Calu3 (cell line): ENCODE measurements around the gene PPIL1. TPM values are rescaled to one million over a fixed set of nuclear protein-coding genes. Genes with fewer than 3 reads are reported as not detected.
A peak's percentile ranks its signal among the peaks of the same experiment; 100 is the strongest.

Source experiments
- BruUV-seq: library from RNA; stranded (reverse); fragments of 400-500 nt; replicated peaks from 2 replicates; lab custom pipeline; 2021; lab: Mats Ljungman, UMichigan
- CTCF ChIA-PET: fragments of 300-600 bp; sonication (Branson Sonifier 250); formaldehyde crosslinking; loops from one replicate; lab custom pipeline; 2022; ENCODE audit warnings: antibody characterized with exemption; lab: Charles Lee
- DNase-seq: peaks from one replicate; pipeline ENCODE4 v3.0.0; 2022
- H3K27ac Mint-ChIP-seq: one replicate; pipeline ENCODE4 v1.8.0; 2022; ENCODE audit warnings: mixed read lengths; ENCODE audit not compliant: unreplicated experiment
- H3K27me3 Mint-ChIP-seq: one replicate; pipeline ENCODE4 v1.8.0; 2022; ENCODE audit warnings: mixed read lengths; ENCODE audit not compliant: unreplicated experiment
- H3K36me3 Mint-ChIP-seq: one replicate; pipeline ENCODE4 v1.8.0; 2022; ENCODE audit warnings: mild to moderate bottlenecking, moderate library complexity, mixed read lengths; ENCODE audit not compliant: insufficient read depth, unreplicated experiment
- H3K4me1 Mint-ChIP-seq: one replicate; pipeline ENCODE4 v1.8.0; 2022; ENCODE audit warnings: mild to moderate bottlenecking, low read depth, mixed read lengths; ENCODE audit not compliant: unreplicated experiment
- H3K4me3 Mint-ChIP-seq: one replicate; pipeline ENCODE4 v1.8.0; 2022; ENCODE audit warnings: mild to moderate bottlenecking, low read depth, moderate library complexity, mixed read lengths; ENCODE audit not compliant: unreplicated experiment
- H3K9me3 Mint-ChIP-seq: one replicate; pipeline ENCODE4 v1.8.0; 2022; ENCODE audit warnings: low read depth, mixed read lengths; ENCODE audit not compliant: unreplicated experiment
- intact Hi-C: fragments of 100-400 bp; cut with micrococcal nuclease; formaldehyde crosslinking; loops from one replicate; pipeline ENCODE4 v1.10.0; 2022; ENCODE audit not compliant: unreplicated experiment
- total RNA-seq: library from RNA; stranded (reverse); gene quantifications from 2 replicates; pipeline ENCODE4 v1.2.3, GENCODE V29; 2022
- TF ChIP-seq, protein P1 (sequence below): fragments of 200-600 bp; IDR thresholded peaks from one replicate; pipeline ENCODE4 v1.8.0; 2022; ENCODE audit warnings: antibody characterized with exemption; ENCODE audit not compliant: unreplicated experiment

The PPIL1 gene
- total RNA-seq, 1 experiment from 2014 or later: 64.4 TPM

- H3K27ac Mint-ChIP-seq: peak overlapping the region; percentile 99
- peaks cover 27% of the 10 kb centered on the region for H3K4me1 Mint-ChIP-seq
- peak; percentile 40 for DNase-seq
- H3K9me3 Mint-ChIP-seq: no peaks in the 10 kb centered on the region
- BruUV-seq: TSS peak; percentile 54
- H3K27me3 Mint-ChIP-seq: no peaks in the 10 kb centered on the region
- peaks cover 45% of the 10 kb centered on the region for H3K36me3 Mint-ChIP-seq
- peak overlapping the region; percentile 91 for H3K4me3 Mint-ChIP-seq
- TF ChIP-seq, protein P1, sequence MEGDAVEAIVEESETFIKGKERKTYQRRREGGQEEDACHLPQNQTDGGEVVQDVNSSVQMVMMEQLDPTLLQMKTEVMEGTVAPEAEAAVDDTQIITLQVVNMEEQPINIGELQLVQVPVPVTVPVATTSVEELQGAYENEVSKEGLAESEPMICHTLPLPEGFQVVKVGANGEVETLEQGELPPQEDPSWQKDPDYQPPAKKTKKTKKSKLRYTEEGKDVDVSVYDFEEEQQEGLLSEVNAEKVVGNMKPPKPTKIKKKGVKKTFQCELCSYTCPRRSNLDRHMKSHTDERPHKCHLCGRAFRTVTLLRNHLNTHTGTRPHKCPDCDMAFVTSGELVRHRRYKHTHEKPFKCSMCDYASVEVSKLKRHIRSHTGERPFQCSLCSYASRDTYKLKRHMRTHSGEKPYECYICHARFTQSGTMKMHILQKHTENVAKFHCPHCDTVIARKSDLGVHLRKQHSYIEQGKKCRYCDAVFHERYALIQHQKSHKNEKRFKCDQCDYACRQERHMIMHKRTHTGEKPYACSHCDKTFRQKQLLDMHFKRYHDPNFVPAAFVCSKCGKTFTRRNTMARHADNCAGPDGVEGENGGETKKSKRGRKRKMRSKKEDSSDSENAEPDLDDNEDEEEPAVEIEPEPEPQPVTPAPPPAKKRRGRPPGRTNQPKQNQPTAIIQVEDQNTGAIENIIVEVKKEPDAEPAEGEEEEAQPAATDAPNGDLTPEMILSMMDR: no peak
- CTCF ChIA-PET: interaction anchor here (0.6 to 3.5 kb wide), 11 partner anchors 9 to 268 kb away, joined by 3 to 17 read pairs (median 5); partner anchors contain the start of gene C6orf89
- intact Hi-C loops: loop anchor here (5.0 kb wide), 1 partner anchor 107 kb away; no protein-coding TSS in a partner anchor
Measured at GRCh38 chr6:36873612-36874442, 776 bp downstream of the PPIL1 start.

DNA sequence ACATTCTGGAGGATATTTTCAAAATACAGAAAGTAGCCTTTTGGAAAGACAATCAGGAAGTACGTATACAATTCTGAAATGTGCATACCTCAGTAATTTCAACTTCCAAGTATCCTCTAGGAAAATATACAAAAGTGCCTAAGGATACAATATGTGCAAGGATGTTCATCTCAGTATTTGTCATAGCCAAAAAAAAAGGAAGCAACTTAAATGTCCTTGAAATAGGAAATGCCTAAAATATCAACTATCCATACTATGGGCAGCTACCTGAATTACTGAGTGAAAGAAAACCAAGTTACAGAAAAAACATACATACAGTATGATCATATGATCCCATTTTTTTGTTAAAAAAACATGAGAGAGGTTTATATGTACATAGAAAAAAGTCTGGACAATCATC lies 1.5 kb downstream of the PPIL1 start:
- no peaks in the 10 kb centered on the region for H3K27me3 Mint-ChIP-seq
- H3K27ac Mint-ChIP-seq: peak overlapping the region; percentile 99
- TF ChIP-seq, protein P1: no peak
- no peaks in the 10 kb centered on the region for H3K9me3 Mint-ChIP-seq
- H3K4me3 Mint-ChIP-seq: peak overlapping the region; percentile 91
- CTCF ChIA-PET: interaction anchor here (0.6 to 3.5 kb wide), 5 partner anchors 12 to 1895 kb away, joined by 3 to 17 read pairs (median 15); partner anchors contain the start of gene C6orf89
- H3K36me3 Mint-ChIP-seq: peaks cover 50% of the 10 kb centered on the region
- H3K4me1 Mint-ChIP-seq: peaks cover 27% of the 10 kb centered on the region
- intact Hi-C loops: loop anchor here (5.0 kb wide), 1 partner anchor 106 kb away; no protein-coding TSS in a partner anchor
- DNase-seq: no peak
- no TSS peak for BruUV-seq

DNA sequence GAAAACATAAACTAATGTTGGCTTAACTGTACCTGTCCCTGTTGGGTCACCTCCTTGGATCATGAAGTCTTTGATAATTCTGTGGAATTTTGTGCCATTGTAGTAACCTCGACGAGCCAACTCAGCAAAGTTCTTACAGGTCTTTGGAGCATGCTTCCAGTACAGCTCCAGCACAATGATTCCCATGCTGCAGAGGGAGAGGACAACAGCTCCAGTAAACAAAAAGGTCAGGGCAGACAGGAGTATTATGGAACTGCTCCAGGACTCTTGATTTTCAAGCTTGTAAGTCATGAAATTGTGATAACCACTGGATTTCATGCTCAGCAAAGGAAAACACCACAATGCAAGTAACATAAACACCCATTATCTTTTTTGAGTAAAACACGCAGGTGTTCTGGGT lies 2.9 kb downstream of the PPIL1 start:
- CTCF ChIA-PET: no interaction called here
- no peaks in the 10 kb centered on the region for H3K27me3 Mint-ChIP-seq
- TF ChIP-seq, protein P1: no peak
- H3K4me3 Mint-ChIP-seq: no peak overlapping the region
- peaks cover 61% of the 10 kb centered on the region for H3K36me3 Mint-ChIP-seq
- peaks cover 27% of the 10 kb centered on the region for H3K4me1 Mint-ChIP-seq
- no peak overlapping the region for H3K27ac Mint-ChIP-seq
- intact Hi-C loops: loop anchor here (5.0 kb wide), 1 partner anchor 104 kb away; no protein-coding TSS in a partner anchor
- DNase-seq: no peak
- H3K9me3 Mint-ChIP-seq: no peaks in the 10 kb centered on the region
- BruUV-seq: no TSS peak

DNA sequence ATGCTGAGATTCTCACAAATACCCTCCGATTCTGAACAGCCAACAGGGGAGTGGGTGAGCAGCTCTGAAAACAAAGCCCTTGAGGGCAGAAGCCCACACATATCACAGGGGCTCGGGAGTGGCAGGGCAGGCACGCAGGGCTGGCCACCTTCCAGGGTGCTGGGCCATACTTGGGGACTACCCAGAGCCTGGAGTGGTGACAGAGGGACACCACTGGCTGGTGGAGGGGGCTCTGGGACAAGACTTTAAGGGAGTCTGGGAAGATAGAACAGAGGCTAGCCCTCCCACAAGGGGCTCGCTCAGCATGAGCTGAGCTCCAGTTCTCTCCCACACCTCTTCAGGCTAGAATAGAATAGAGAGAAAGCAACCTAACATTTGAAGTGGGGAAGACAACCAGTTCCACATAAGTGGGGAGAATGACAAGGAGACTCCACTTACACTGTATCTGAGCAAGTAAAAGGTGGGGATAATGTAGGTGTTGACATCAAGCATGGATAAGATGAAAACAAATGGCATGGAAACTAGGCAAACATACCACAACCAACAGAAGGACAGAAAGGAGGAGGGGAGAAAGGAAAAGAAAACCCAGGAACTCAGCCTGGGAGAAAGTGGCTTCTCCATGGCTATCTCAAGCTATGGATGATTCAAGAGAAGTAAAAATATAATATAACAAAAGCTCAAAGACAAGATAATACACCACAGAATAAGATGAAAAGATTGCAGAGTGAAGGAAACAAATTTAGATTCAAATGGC lies 7.0 kb downstream of the PPIL1 start:
- H3K4me1 Mint-ChIP-seq: peaks cover 19% of the 10 kb centered on the region
- peaks cover 43% of the 10 kb centered on the region for H3K36me3 Mint-ChIP-seq
- H3K27ac Mint-ChIP-seq: no peak overlapping the region
- CTCF ChIA-PET: interaction anchor here (0.5 to 1.2 kb wide), 4 partner anchors 18 to 327 kb away, joined by 3 to 8 read pairs (median 3); partner anchors contain the start of gene C6orf89
- no peak overlapping the region for H3K4me3 Mint-ChIP-seq
- no peaks in the 10 kb centered on the region for H3K27me3 Mint-ChIP-seq
- no peak for DNase-seq
- intact Hi-C loops: no loop called here
- TF ChIP-seq, protein P1: no peak
- BruUV-seq: no TSS peak
- H3K9me3 Mint-ChIP-seq: no peaks in the 10 kb centered on the region
